Breast epithelium (tissue), 4 donors: ENCODE measurements around the gene FUCA1. TPM values are rescaled to one million over a fixed set of nuclear protein-coding genes. Genes with fewer than 3 reads are reported as not detected.
A peak's percentile ranks its signal among the peaks of the same experiment; 100 is the strongest.

ENCODE experiments used
- DNase-seq, 2 donors: peaks; one replicate each; pipeline ENCODE4 v3.0.0-alpha.2; 2019; ENCODE audit warnings: low spot score in 2 of 2
- H3K27ac ChIP-seq, 2 donors: fragments of 200-600 bp; sonication (generic) in 1 of 2; one replicate each; pipeline ENCODE4 v1.5.1; 2016 to 2019; ENCODE audit warnings: mild to moderate bottlenecking in 1 of 2
- H3K27me3 ChIP-seq, 2 donors: fragments of 200-600 bp; sonication (generic) in 1 of 2; one replicate each; pipeline versions ENCODE4 v1.5.1 to v1.6.0; 2017 to 2019; ENCODE audit warnings: control low read depth in 1 of 2, mild to moderate bottlenecking in 1 of 2
- H3K36me3 ChIP-seq: fragments of 200-600 bp; one replicate; pipeline ENCODE4 v1.5.1; 2019
- H3K4me1 ChIP-seq, 2 donors: fragments of 200-600 bp; sonication (generic); one replicate each; pipeline ENCODE4 v1.5.1; 2016 to 2019; ENCODE audit warnings: control low read depth in 1 of 2
- H3K4me3 ChIP-seq, 3 donors: fragments of 200-600 bp; sonication (generic); 1 replicate in 2 of 3; 2 replicates in 1 of 3; pipeline ENCODE4 v1.5.1; 2016 to 2019; ENCODE audit warnings: mild to moderate bottlenecking in 3 of 3, moderate library complexity in 2 of 3
- H3K9me3 ChIP-seq, 2 donors: fragments of 200-600 bp; sonication (generic) in 1 of 2; one replicate each; pipeline ENCODE4 v1.5.1; 2016 to 2019; ENCODE audit warnings: control low read depth in 1 of 2
- CTCF ChIP-seq, 3 donors: fragments of 450-650 bp; IDR thresholded peaks; one replicate each; pipeline ENCODE4 v1.5.1; 2016 to 2017; ENCODE audit warnings: antibody characterized with exemption in 3 of 3, mild to moderate bottlenecking in 3 of 3, moderate library complexity in 3 of 3
- POLR2A ChIP-seq: fragments of 450-650 bp; IDR thresholded peaks from one replicate; pipeline ENCODE4 v1.6.1; 2016; ENCODE audit warnings: antibody characterized with exemption, mild to moderate bottlenecking, moderate library complexity
- POLR2AphosphoS5 ChIP-seq, 3 donors: sonication (generic); formaldehyde crosslinking; IDR thresholded peaks; one replicate each; pipeline ENCODE4 v1.6.1; 2017; ENCODE audit warnings: antibody characterized with exemption in 3 of 3
- intact Hi-C: fragments of 100-400 bp; cut with DNase I; formaldehyde crosslinking; loops from one replicate; pipeline ENCODE4 v1.15.1; 2023; ENCODE audit warnings: low total_unique reads
- total RNA-seq, 3 donors: library from RNA; depleted of rRNA; stranded (reverse); fragments of >200 nt; gene quantifications; one replicate each; pipeline ENCODE4 v1.1.0, GENCODE V29; 2016

FUCA1 gene
- total RNA-seq, 3 donors from 2014 or later, result 26.9 to 45.3 (median 44.2) TPM

GRCh38 chr1:23878668-23879067 is 10.6 kb upstream of the FUCA1 start:
- Histone ChIP-seq H3K4me3 (no peak overlapping the region), H3K27me3 (peaks cover 0 to 5% of the 10 kb centered on the region in 2 donors), H3K9me3 (peaks cover 17 to 25% of the 10 kb centered on the region in 2 donors), H3K27ac (no peak overlapping the region), H3K4me1 (no peaks in the 10 kb centered on the region), H3K36me3 (no peaks in the 10 kb centered on the region)
- intact Hi-C loops, result no loop called here
- TF ChIP-seq POLR2AphosphoS5 (IDR thresholded peaks at IDR 0.05), result no peak
- TF ChIP-seq CTCF (IDR thresholded peaks at IDR 0.05), result no peak
- no peak for TF ChIP-seq POLR2A
- no peak for DNase-seq

GRCh38 chr1:23875382-23875781 is 7.3 kb upstream of the FUCA1 start:
- H3K4me3 ChIP-seq, result no peak overlapping the region
- intact Hi-C loops, result no loop called here
- TF ChIP-seq POLR2AphosphoS5 (IDR thresholded peaks at IDR 0.05), result no peak
- TF ChIP-seq CTCF (IDR thresholded peaks at IDR 0.05), result no peak
- no peak for TF ChIP-seq POLR2A
- no peak overlapping the region for H3K27ac ChIP-seq
- H3K36me3 ChIP-seq, result no peaks in the 10 kb centered on the region
- no peak for DNase-seq
- H3K27me3 ChIP-seq, result peaks cover 0 to 5% of the 10 kb centered on the region in 2 donors
- no peaks in the 10 kb centered on the region for H3K4me1 ChIP-seq
- H3K9me3 ChIP-seq, result peaks cover 17 to 25% of the 10 kb centered on the region in 2 donors

- H3K4me3 ChIP-seq, result no peak overlapping the region
- no peaks in the 10 kb centered on the region for H3K9me3 ChIP-seq
- H3K36me3 ChIP-seq, result no peaks in the 10 kb centered on the region
- no peak for DNase-seq
- no peak overlapping the region for H3K27ac ChIP-seq
- peaks cover 0 to 5% of the 10 kb centered on the region in 2 donors for H3K27me3 ChIP-seq
- no peak for TF ChIP-seq POLR2AphosphoS5 (IDR thresholded peaks at IDR 0.05)
- no peak for TF ChIP-seq POLR2A
- TF ChIP-seq CTCF (IDR thresholded peaks at IDR 0.05), result no peak
- H3K4me1 ChIP-seq, result no peaks in the 10 kb centered on the region
- intact Hi-C loops, result no loop called here
Measured at GRCh38 chr1:23872421-23872820, 4.3 kb upstream of the FUCA1 start.

GRCh38 chr1:23869051-23869450 is 961 bp upstream of the FUCA1 start:
- peak overlapping the region; percentile 70 to 82 (median 79) for H3K4me3 ChIP-seq
- H3K27ac ChIP-seq, result peak overlapping the region; percentile 27 to 65
- no peaks in the 10 kb centered on the region for H3K27me3 ChIP-seq
- no peaks in the 10 kb centered on the region for H3K4me1 ChIP-seq
- H3K36me3 ChIP-seq, result no peaks in the 10 kb centered on the region
- DNase-seq, result no peak
- TF ChIP-seq POLR2A (no peak), CTCF (IDR thresholded peaks at IDR 0.05) (no peak), POLR2AphosphoS5 (IDR thresholded peaks at IDR 0.05) (no peak)
- no peaks in the 10 kb centered on the region for H3K9me3 ChIP-seq
- intact Hi-C loops, result no loop called here

GRCh38 chr1:23868557-23869016 is 497 bp upstream of the FUCA1 start:
- H3K36me3 ChIP-seq, result no peaks in the 10 kb centered on the region
- no peak for TF ChIP-seq POLR2A
- no peak for TF ChIP-seq POLR2AphosphoS5 (IDR thresholded peaks at IDR 0.05)
- TF ChIP-seq CTCF (IDR thresholded peaks at IDR 0.05), result peak in 1 of 3 donors; percentile 33
- H3K4me1 ChIP-seq, result no peaks in the 10 kb centered on the region
- H3K4me3 ChIP-seq, result peak overlapping the region; percentile 70 to 82 (median 79)
- intact Hi-C loops, result no loop called here
- no peaks in the 10 kb centered on the region for H3K27me3 ChIP-seq
- H3K27ac ChIP-seq, result peak overlapping the region; percentile 62 to 65
- DNase-seq, result no peak
- H3K9me3 ChIP-seq, result no peaks in the 10 kb centered on the region
